Fibroblast of upper back skin (primary cell): Measurements from ENCODE around the gene FOXO3.
A peak's percentile ranks its signal among the peaks of the same experiment; 100 is the strongest.

Experiments
- DNase-seq: peaks from one replicate; pipeline ENCODE4 v3.0.0-alpha.2; 2013

Gene FOXO3

DNA sequence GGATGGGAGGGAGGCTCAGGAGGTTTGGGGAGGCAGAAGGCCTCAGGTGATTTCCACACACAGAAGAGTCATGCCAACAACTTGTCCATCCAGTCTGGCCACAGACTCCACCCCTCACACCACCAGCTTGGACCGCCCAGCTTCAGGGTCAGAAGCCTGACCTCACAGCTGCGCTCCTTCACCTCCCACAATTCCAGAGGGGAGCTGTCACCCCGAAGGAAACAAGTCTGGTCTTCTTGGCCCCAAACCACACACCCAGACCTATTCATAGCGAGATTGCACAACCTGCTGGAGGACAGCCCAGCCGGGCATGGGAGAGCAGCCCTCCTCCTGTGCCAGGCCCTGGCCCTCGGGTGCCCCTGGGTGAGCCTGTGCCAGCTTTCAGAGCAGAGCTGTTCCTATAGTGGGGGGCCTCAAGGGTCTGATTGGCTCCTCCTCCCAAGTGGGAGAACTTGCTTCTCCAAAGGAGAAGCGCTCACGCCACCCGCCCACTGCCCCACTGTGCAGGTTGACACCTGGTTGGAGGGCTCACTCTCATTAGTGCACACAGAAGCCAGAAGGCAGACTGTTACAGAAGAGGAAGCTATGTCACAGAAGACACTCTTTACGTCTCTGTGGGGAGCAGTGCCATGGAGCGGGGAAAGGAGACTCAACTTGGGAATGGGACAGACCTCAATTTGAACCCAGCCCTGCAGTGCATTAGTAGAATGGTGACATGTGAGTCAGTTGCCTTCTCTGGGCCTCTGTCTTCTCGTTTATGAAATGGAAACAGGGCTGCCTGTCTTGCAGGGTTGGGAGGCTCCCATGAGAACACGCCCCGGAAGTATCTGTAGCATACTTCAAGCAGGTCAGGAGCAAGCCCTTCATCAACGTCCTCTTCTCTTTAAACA lies 128.8 kb downstream of the FOXO3 start:
- DNase-seq, result peak; percentile 29

- DNase-seq, result no peak
These were observed 129.8 kb downstream of the FOXO3 start for GRCh38 chr6:108690326-108691049.

- DNase-seq, result no peak
These were observed 132.9 kb downstream of the FOXO3 start for GRCh38 chr6:108693430-108694154.

DNA sequence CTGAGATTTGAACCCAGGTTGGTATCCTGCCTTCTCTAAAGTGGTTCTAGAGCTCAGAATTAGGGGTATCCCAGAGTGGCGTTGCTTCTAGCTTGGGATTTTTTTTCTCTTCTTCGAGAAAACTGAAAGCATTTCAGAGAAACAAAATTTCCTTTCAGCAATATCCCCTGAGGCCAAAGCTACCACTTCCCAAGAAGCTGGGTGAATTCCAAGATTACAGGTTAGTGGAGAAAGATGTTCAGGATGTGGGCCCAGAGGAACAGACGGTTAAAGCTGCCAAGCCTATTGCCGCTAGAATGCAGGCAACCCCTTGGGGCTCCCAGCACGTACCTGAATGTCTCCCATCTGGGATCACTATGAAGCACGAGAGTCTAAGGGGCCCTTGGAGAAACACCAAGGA lies 134.1 kb downstream of the FOXO3 start:
- no peak for DNase-seq

DNA sequence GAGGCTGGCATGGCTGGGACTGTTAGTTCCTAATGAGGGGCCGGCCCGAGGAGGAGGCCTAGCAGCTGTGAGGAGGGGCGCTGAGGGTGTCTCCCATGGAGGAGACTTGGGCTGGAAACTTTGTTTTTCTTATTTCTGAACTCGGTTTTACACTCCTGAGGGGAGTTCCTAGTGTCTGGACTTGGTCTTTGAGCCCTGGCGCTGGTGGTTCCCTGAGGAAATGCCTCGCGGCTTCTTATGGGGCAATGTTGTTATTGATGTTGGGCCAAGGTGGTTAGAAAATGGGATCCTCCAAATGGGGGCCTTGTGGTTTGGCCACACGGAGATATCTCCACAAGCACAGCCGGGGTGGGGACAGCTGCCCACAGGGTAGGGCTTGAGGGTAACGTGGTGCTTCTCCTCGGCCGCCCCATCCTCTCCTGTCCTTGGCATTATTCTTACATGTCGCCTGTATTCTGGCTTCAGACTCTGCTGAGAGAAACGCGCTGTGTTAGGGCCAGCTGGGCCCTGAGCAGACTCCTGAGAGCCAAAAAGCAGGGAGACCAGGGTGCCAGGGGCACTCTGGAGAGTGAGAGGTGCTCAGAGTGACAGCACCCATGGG lies 136.9 kb downstream of the FOXO3 start:
- peak; percentile 34 for DNase-seq

DNA sequence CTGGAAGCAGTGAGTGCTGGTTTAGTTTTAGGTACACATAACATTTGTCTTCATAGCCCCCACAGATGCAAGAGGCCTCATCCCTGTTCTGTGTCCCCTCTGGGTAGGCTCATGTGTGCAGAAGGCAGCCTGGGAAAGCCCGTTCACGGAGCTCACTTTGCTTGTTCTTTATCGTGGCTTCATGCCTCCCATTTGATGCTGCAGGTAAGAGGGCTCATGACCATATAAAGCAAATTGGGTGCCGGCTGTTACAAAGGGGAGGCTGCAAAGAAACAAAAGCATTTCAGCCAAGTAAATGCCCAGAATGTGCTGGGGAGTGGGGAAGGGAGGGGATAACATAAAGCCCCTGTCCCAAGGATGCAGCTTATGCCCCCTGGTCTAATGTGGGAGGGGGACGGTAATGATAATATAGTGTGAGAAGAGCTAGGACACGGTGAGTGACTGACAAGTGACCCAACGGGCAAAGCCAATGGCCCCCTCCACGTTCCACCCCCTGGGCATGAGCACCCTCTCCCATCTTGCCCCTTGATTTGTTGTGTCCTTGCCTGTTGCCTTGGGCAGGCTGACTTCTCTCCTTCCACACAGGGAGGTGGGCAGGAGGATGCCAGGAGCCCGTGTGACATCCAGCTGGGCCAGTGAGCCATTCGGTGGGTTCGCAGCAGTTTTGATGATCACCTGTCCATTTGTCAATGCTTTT lies 138.0 kb downstream of the FOXO3 start:
- DNase-seq, result no peak

- DNase-seq, result peak; percentile 48
These were observed 138.7 kb downstream of the FOXO3 start for GRCh38 chr6:108699290-108700041.

- no peak for DNase-seq
These were observed 141.6 kb downstream of the FOXO3 start for GRCh38 chr6:108702106-108702851.

DNA sequence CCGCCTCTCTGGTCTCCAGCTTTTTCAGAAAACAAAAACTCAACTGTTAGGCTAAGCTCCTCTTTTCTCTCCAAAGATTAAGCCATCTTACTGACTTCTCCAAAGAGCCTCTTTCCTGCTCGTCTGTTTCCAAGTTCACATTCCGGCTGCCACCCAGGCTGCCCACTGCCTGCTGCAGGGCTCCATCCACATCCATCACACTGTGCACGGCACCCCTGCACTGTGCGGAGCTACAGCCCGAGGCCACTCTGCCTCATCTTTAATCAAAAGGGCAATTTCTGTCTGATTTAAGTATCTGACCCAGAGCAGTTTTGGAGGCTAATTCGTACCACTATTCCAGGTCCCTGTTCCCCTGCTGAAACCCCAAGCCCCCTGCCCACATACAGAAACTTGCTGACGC lies 145.9 kb downstream of the FOXO3 start:
- no peak for DNase-seq

DNA sequence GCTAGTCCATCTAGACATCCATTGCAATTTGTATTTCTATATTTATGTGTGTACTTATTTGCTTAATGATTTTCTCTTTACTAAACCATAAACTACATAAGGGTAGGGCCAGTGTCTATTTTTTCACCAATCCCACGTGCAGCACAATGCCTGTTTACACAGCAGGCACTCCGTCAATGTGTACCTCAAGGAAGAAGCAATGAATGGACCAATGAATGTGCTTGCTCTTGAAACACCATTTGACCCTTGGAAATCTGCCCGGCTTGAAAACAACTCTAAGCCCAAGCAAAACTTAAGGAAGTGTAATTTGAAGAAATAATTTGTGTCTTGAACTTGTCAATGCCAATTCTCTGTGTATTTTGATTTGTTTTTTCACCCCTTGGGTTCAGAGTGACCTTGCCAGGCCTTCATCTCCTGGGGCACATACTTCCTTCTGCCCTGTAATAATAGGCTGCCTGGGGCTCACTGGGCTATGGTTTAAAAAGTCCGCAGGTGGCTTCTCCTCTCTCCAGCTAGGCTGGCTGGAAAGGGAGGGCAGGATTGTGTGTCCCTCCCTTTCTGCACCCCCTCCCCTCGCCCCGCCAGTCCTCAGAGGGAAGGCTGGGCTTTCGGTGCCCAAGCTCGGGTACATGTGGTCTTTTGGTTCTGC lies 146.7 kb downstream of the FOXO3 start:
- DNase-seq, result no peak

DNA sequence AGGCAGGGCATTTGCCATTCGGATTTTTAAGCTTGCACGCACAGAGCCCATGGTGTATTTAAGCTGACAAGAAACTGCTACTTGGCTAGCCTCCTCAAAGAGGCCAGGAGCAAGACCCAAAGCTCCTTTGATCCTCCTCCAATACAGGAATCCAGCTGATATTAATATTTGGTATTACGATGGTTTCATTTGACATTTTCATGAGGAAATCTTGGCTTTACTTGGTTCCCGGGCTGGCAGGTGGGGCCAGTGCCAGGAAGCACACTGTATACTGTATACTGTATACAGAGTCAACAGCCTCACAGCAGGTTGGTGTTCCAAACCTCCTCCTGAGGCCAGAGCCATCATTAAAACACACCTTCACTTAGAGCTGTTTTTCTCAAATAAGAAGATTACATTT lies 149.3 kb downstream of the FOXO3 start:
- DNase-seq, result no peak

- no peak for DNase-seq
These were observed 149.8 kb downstream of the FOXO3 start for GRCh38 chr6:108710551-108710950.

DNA sequence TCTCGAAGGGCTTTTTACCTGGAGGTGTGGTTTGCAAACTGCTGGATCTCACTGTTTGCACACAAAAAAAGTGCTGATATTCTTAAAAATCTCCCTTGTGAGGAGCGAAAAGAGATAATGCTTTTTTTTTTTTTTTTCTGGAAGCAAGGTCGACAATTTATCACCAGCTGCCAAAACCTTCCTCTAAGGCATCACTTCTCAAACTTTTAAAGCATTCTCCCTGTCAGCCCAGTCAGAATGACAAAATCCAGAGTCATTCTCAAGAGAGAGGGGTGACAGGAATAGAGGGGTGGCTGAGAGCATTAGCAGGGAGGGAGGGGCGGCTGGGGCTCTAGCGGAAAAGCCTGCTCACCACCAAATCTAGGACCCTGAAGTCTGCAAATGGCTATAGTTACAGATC lies 150.4 kb downstream of the FOXO3 start:
- no peak for DNase-seq

GRCh38 chr6:108711826-108712225 lies 151.1 kb downstream of the FOXO3 start:
- DNase-seq, result peak; percentile 57

DNA sequence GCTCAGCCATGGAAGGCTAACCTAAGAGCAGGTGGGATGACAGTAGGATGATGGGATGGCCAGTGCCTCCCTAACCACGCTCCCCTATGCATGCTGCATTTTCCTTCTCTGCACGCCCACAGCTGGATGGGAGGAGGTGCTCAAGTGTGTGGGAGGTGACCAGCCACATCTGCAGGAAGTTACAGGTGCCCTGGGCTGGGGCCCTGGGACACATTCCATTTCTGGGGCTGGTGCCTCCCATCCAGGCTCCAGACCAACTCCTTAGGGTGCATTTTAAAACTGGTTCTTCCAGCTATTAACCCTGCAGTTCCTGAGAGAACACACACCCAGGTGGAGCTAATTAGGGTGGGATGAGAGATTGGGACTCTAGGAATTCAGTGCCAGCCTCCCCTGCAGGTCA lies 152.2 kb downstream of the FOXO3 start:
- no peak for DNase-seq

GRCh38 chr6:108714101-108714765 lies 153.5 kb downstream of the FOXO3 start:
- peak; percentile 74 for DNase-seq

DNA sequence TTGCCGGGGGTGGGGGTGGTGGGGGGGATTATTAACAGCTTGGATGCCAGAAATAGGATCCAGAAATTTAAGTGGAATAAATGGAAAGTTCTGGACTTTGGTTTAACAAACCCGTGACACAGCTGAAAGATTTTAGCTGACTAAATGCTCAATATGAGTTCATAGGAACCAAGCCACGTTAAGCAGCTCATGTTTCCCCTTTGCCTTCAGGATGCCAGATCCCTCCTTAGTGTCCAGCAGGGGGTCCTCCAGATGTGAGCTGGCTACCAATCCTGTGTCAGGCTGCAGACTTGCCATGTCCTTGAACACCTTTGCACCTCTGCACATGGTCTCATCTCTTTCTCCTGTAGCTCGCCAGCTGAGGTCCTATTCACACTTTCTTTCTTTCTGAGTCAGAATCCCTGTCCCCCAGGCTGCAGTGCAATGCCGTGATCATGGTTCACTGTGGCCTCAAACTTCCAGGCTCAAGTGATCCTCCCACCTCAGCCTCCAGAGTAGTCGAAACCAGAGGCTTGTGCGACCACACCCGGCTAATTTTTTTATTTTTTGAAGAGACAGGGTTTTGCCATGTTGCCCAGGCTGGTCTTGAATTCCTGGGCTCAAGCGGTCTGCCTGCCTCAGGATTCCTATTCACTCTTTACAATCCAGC lies 154.2 kb downstream of the FOXO3 start:
- DNase-seq, result peak; percentile 36

DNA sequence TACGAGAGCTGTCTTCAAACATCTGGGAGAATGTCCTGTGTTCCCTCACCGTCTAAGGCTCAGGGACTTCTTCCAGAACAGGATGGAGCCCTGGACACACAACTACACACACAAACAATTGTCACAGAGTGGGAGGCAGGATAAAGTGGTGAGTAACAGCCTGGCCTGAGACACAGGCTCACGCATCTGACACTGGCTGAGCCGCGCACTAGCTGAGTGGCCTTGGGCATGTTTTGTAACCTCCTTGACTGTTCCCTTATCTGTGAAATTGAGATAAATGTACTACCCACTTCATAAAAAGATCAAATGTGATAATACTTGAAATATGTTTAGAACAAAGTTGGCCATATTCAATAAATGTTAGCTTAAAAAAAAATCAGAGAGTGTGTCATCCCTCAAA lies 155.1 kb downstream of the FOXO3 start:
- DNase-seq, result no peak
